Smooth muscle cell (in vitro differentiated cells): Measurements from ENCODE around the gene TMED9. TPM values are rescaled to one million over a fixed set of nuclear protein-coding genes. Genes with fewer than 3 reads are reported as not detected.

Source experiments
- DNase-seq: peaks from one replicate; lab custom pipeline; 2025; ENCODE audit not compliant: unreplicated experiment; lab: John Stamatoyannopoulos, UW
- H2AFZ ChIP-seq: fragments of 200-600 bp; sonication (generic); 2 replicates; pipeline ENCODE4 v1.6.0; 2016; ENCODE audit warnings: antibody characterized with exemption, low read depth, mild to moderate bottlenecking
- H3F3A ChIP-seq: fragments of 200-600 bp; sonication (generic); 2 replicates; pipeline ENCODE4 v1.6.0; 2017; ENCODE audit warnings: antibody characterized with exemption, low read depth
- H3K27ac ChIP-seq: fragments of 200-600 bp; sonication (generic); 2 replicates; pipeline ENCODE4 v1.5.1; 2016; ENCODE audit warnings: low read depth, mild to moderate bottlenecking
- H3K27me3 ChIP-seq: fragments of 200-600 bp; sonication (generic); 2 replicates; pipeline ENCODE4 v1.6.1; 2016; ENCODE audit warnings: low read depth, mild to moderate bottlenecking
- H3K36me3 ChIP-seq: fragments of 200-600 bp; sonication (generic); 2 replicates; pipeline ENCODE4 v1.5.1; 2016; ENCODE audit warnings: low read depth
- H3K4me1 ChIP-seq: fragments of 200-600 bp; sonication (generic); 2 replicates; pipeline ENCODE4 v1.5.1; 2016; ENCODE audit warnings: low read depth
- H3K4me2 ChIP-seq: fragments of 200-600 bp; sonication (generic); 2 replicates; pipeline ENCODE4 v1.6.0; 2016; ENCODE audit warnings: mild to moderate bottlenecking
- H3K4me3 ChIP-seq: fragments of 200-600 bp; sonication (generic); 2 replicates; pipeline ENCODE4 v1.5.1; 2016; ENCODE audit warnings: mild to moderate bottlenecking
- H3K79me2 ChIP-seq: fragments of 200-600 bp; sonication (generic); 2 replicates; pipeline ENCODE4 v1.6.0; 2016; ENCODE audit warnings: low read depth, mild to moderate bottlenecking
- H3K9ac ChIP-seq: fragments of 200-600 bp; sonication (generic); 2 replicates; pipeline ENCODE4 v1.6.0; 2016; ENCODE audit warnings: low read depth
- H3K9me3 ChIP-seq: fragments of 200-600 bp; sonication (generic); replicated peaks from 2 replicates; pipeline ENCODE4 v1.5.1; 2016; ENCODE audit warnings: low read depth
- H4K20me1 ChIP-seq: fragments of 200-600 bp; sonication (generic); 2 replicates; pipeline ENCODE4 v1.6.0; 2016; ENCODE audit warnings: low read depth
- CTCF ChIP-seq: fragments of 200-600 bp; sonication (generic); IDR thresholded peaks from 2 replicates; pipeline ENCODE4 v1.5.1; 2017; ENCODE audit warnings: borderline replicate concordance, mild to moderate bottlenecking, antibody characterized with exemption; ENCODE audit not compliant: insufficient read depth, poor library complexity, severe bottlenecking
- WGBS: methylation state at CpG from one replicate; pipeline ENCODE4 v1.1.7; 2016; ENCODE audit warnings: low lambda C conversion rate; 5-methylcytosine and 5-hydroxymethylcytosine counted together
- polyA plus RNA-seq: library from polyadenylated mRNA; unstranded; fragments of >200 nt; fragmentation: Nextera tagmentation; extraction: Ambion mirVana; gene quantifications from 2 replicates; pipeline ENCODE4 v1.2.1, GENCODE V29; 2016
- total RNA-seq: library from RNA; depleted of rRNA; stranded (reverse); fragments of >200 nt; gene quantifications from 2 replicates; pipeline ENCODE4 v1.2.3, GENCODE V29; 2014

The TMED9 gene
- total and polyA plus RNA-seq, 2 experiments from 2014 or later = 224 to 662 TPM

DNA sequence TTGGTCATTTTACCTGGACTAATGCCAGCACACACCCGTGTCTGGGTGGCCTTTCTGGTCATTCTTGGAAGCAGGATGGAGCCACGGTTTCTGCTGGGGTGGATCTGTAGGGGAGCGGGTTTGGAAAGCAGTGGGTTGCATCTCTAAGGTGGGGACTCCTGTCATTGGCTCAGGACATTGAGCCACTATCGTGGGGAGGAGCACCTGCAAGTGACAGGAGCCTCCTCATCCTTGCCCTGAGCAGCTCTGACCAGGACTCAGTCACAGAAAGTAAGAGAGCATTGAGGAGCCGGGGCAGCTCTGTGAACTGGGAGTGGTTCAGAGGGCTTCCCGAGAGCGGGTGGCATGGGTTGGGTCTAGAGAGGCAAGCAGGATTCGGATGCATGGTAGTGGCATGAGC lies 11.6 kb downstream of the TMED9 start:
- H3K4me3 ChIP-seq = no peak overlapping the region
- no peaks in the 10 kb centered on the region for H3K27me3 ChIP-seq
- H3K4me1 ChIP-seq = peaks cover 4% of the 10 kb centered on the region
- H3K27ac ChIP-seq = no peak overlapping the region
- H3K36me3 ChIP-seq = no peaks in the 10 kb centered on the region
- TF ChIP-seq CTCF = no peak
- H2AFZ ChIP-seq = no peak overlapping the region
- no peak overlapping the region for H3K4me2 ChIP-seq
- peaks cover 1% of the 10 kb centered on the region for H3F3A ChIP-seq
- DNase-seq = no peak
- H3K9ac ChIP-seq = no peak overlapping the region
- 93% methylated on average over 8 of the region's 8 CpGs for WGBS
- H4K20me1 ChIP-seq = peaks cover 13% of the 10 kb centered on the region
- no peaks in the 10 kb centered on the region for H3K9me3 ChIP-seq
- H3K79me2 ChIP-seq = peaks cover 11% of the 10 kb centered on the region

DNA sequence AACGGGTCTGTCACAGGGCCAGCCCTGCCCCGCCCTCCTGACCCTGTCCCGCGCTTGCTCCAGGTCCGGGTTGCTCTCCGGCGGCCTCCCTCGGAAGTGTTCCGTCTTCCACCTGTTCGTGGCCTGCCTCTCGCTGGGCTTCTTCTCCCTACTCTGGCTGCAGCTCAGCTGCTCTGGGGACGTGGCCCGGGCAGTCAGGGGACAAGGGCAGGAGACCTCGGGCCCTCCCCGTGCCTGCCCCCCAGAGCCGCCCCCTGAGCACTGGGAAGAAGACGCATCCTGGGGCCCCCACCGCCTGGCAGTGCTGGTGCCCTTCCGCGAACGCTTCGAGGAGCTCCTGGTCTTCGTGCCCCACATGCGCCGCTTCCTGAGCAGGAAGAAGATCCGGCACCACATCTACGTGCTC lies 12.1 kb downstream of the TMED9 start:
- Histone ChIP-seq H3K36me3 (no peaks in the 10 kb centered on the region), H3K4me3 (no peak overlapping the region), H3F3A (no peaks in the 10 kb centered on the region), H3K4me2 (no peak overlapping the region), H3K9me3 (no peaks in the 10 kb centered on the region), H4K20me1 (peaks cover 13% of the 10 kb centered on the region), H3K27me3 (no peaks in the 10 kb centered on the region), H3K4me1 (peaks cover 4% of the 10 kb centered on the region), H3K79me2 (peaks cover 11% of the 10 kb centered on the region), H2AFZ (no peak overlapping the region), H3K9ac (no peak overlapping the region), H3K27ac (no peak overlapping the region)
- DNase-seq = no peak
- 95% methylated on average over 20 of the region's 27 CpGs for WGBS
- no peak for TF ChIP-seq CTCF

DNA sequence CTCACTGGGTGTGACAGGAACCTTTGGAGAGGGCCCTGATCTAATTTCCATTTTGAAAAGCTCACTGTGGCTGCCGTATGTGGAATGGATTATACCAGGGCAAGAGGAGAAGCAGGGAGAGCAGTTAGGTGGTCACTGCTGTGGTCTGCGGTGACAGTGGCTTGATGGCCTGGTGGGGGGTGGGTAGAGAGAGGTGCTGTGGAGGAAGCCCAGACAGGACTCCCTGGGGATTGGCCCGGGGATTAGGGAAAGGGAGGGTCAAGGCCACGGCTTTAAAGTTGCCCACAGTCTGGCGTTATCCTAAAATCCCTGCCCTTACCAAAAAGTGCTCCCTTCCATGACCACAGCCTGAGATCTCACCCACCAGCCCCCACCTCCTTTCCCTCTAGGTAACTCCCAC lies 12.7 kb downstream of the TMED9 start:
- H3K9me3 ChIP-seq = no peaks in the 10 kb centered on the region
- H3F3A ChIP-seq = no peaks in the 10 kb centered on the region
- H3K9ac ChIP-seq = no peak overlapping the region
- H3K4me1 ChIP-seq = peaks cover 4% of the 10 kb centered on the region
- no peak overlapping the region for H2AFZ ChIP-seq
- DNase-seq = no peak
- H3K27ac ChIP-seq = no peak overlapping the region
- no peak overlapping the region for H3K4me2 ChIP-seq
- no peak overlapping the region for H3K4me3 ChIP-seq
- peaks cover 13% of the 10 kb centered on the region for H4K20me1 ChIP-seq
- no peaks in the 10 kb centered on the region for H3K36me3 ChIP-seq
- H3K79me2 ChIP-seq = peaks cover 11% of the 10 kb centered on the region
- H3K27me3 ChIP-seq = no peaks in the 10 kb centered on the region
- no peak for TF ChIP-seq CTCF
- 98% methylated on average over 3 of the region's 5 CpGs for WGBS

GRCh38 chr5:177605078-177605477 lies 13.1 kb downstream of the TMED9 start:
- Histone ChIP-seq H3K4me1 (peaks cover 4% of the 10 kb centered on the region), H3K4me2 (no peak overlapping the region), H3K27ac (no peak overlapping the region), H4K20me1 (peaks cover 13% of the 10 kb centered on the region), H3K79me2 (peaks cover 11% of the 10 kb centered on the region), H3K27me3 (no peaks in the 10 kb centered on the region), H3K9ac (no peak overlapping the region), H3K36me3 (no peaks in the 10 kb centered on the region), H2AFZ (no peak overlapping the region), H3K4me3 (no peak overlapping the region), H3F3A (no peaks in the 10 kb centered on the region), H3K9me3 (no peaks in the 10 kb centered on the region)
- no peak for TF ChIP-seq CTCF
- no peak for DNase-seq
- WGBS = 97% methylated on average over 5 of the region's 5 CpGs
